GM12878 (cell line): ENCODE data around the gene CDC42BPA.

Source experiments
- CTCF ChIP-seq, 3 experiments: IDR thresholded peaks in 2 of 3; conservative IDR thresholded peaks in 1 of 3; 2 replicates each; pipeline ENCODE4 v1.5.1; 2011; ENCODE audit warnings: low read depth in 3 of 3, low read length in 3 of 3, mild to moderate bottlenecking in 3 of 3, control low read depth in 2 of 3, moderate library complexity in 2 of 3, inconsistent platforms in 1 of 3, mixed read lengths in 1 of 3; ENCODE audit not compliant: control insufficient read depth in 2 of 3, insufficient read depth in 1 of 3; ENCODE audit errors: extremely low read depth in 1 of 3
- NBN ChIP-seq: fragments of 450-650 bp; IDR thresholded peaks from 2 replicates; pipeline ENCODE4 v1.6.1; 2016
- RFX5 ChIP-seq: IDR thresholded peaks from 2 replicates; pipeline ENCODE4 v1.6.1; 2011; ENCODE audit warnings: low read depth, low read length, improper control_type of control experiment

GRCh38 chr1:227295609-227296008 lies 22.7 kb downstream of the CDC42BPA start:
- TF ChIP-seq CTCF (IDR thresholded peaks at IDR 0.05 in 2 of 3, conservative IDR thresholded peaks at IDR 0.05 in 1 of 3; ENCODE audit: control insufficient read depth in 2 of 3, extremely low read depth in 1 of 3, insufficient read depth in 1 of 3, low read depth in 3 of 3, low read length in 3 of 3), result no peak
- no peak for TF ChIP-seq RFX5
- TF ChIP-seq NBN, result no peak
